ENCODE results near the gene FCGR2B.

DNA sequence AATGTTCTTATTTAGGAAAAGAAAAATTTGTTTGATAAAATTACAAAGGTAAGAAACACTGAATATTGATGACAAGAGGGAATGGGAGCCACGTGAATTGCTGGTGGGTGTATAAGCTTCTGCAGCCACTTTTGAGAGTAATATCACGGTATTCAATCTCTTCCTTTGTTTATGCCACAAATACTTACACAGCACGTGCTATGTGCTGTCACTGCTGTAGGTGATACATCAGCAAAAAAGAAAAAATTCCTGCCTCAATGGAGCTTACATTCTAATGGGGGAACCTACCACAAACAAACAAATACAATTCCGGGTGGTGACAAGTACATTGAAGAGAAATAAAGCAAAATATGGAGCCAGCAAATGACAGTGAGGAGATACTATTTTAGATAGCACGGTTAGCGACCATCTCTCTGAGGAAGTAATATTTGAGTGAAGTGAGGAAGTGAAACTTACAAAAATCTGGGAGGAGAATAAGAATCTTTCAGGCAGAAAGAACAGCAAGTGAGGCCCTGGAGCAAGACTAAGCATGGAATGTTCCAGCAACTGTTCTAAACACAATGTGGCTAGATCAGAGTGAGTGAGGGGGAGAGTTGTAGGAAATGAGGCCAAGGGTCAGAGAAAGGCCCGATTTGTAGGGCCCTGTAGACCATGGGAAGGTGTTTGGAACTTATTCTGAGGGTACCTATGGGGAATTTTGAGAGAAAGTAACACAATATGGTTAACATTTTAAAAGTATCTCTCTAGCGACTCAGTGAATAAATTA lies 55.8 kb downstream of the FCGR2B start:
- TF ChIP-seq, protein P1, sequence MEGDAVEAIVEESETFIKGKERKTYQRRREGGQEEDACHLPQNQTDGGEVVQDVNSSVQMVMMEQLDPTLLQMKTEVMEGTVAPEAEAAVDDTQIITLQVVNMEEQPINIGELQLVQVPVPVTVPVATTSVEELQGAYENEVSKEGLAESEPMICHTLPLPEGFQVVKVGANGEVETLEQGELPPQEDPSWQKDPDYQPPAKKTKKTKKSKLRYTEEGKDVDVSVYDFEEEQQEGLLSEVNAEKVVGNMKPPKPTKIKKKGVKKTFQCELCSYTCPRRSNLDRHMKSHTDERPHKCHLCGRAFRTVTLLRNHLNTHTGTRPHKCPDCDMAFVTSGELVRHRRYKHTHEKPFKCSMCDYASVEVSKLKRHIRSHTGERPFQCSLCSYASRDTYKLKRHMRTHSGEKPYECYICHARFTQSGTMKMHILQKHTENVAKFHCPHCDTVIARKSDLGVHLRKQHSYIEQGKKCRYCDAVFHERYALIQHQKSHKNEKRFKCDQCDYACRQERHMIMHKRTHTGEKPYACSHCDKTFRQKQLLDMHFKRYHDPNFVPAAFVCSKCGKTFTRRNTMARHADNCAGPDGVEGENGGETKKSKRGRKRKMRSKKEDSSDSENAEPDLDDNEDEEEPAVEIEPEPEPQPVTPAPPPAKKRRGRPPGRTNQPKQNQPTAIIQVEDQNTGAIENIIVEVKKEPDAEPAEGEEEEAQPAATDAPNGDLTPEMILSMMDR (IDR thresholded peaks at IDR 0.05 in 2 of 3, conservative IDR thresholded peaks at IDR 0.05 in 1 of 3; ENCODE audit: borderline replicate concordance in 1 of 3, insufficient read depth in 1 of 3, low read depth in 2 of 3, low read length in 2 of 3) = no peak
- TF ChIP-seq POLR2A (IDR thresholded peaks at IDR 0.05; ENCODE audit: borderline replicate concordance, extremely low read depth, insufficient read depth, insufficient read length) (no peak), RAD21 (IDR thresholded peaks at IDR 0.05; ENCODE audit: low read depth) (no peak), SIN3A (IDR thresholded peaks at IDR 0.05; ENCODE audit: low read depth) (no peak), ELF1 (IDR thresholded peaks at IDR 0.05; ENCODE audit: borderline replicate concordance, low read depth) (no peak)
